OCI-LY3 (cell line): Measurements from ENCODE around the gene DNM3.

Experiments used
- H2AFZ ChIP-seq: fragments of 200-600, 300-600 bp; shearing (Covaris generic); 2 replicates; pipeline ENCODE4 v1.6.0; 2014; ENCODE audit warnings: antibody characterized with exemption, low read depth, low read length
- H3K27ac ChIP-seq: fragments of 200-600, 300-600 bp; sonication (generic); 2 replicates; pipeline ENCODE4 v1.5.1; 2014; ENCODE audit warnings: mild to moderate bottlenecking, low read length, moderate library complexity, mixed read lengths
- H3K27me3 ChIP-seq: fragments of 200-600, 300-600 bp; sonication (generic); 2 replicates; pipeline ENCODE4 v1.6.1; 2014; ENCODE audit warnings: low read depth, low read length, mixed read lengths
- H3K36me3 ChIP-seq: fragments of 200-600, 300-600 bp; sonication (generic); replicated peaks from 2 replicates; pipeline ENCODE3; 2014; ENCODE audit warnings: low read depth, low read length, mixed read lengths
- H3K4me1 ChIP-seq: fragments of 300-600, 200-600 bp; sonication (generic); 2 replicates; pipeline ENCODE4 v1.6.1; 2014; ENCODE audit warnings: low read length, mixed read lengths
- H3K4me2 ChIP-seq: fragments of 200-600, 300-600 bp; sonication (generic); 2 replicates; pipeline ENCODE4 v1.6.1; 2014; ENCODE audit warnings: low read length, mixed read lengths
- H3K4me3 ChIP-seq: fragments of 300-600, 200-600 bp; sonication (generic); 2 replicates; pipeline ENCODE4 v1.5.1; 2014; ENCODE audit warnings: antibody characterized with exemption, mild to moderate bottlenecking, low read length, moderate library complexity
- H3K79me2 ChIP-seq: fragments of 300-600, 200-600 bp; shearing (Covaris generic); 2 replicates; pipeline ENCODE4 v1.6.1; 2014; ENCODE audit warnings: mild to moderate bottlenecking, low read length, mixed read lengths
- H3K9ac ChIP-seq: fragments of 300-600, 200-600 bp; shearing (Covaris generic); 2 replicates; pipeline ENCODE4 v1.6.0; 2014; ENCODE audit warnings: mild to moderate bottlenecking, low read length, moderate library complexity
- H3K9me3 ChIP-seq: fragments of 200-600, 300-600 bp; shearing (Covaris generic); 2 replicates; pipeline ENCODE4 v1.6.1; 2014; ENCODE audit warnings: low read length, mixed read lengths; ENCODE audit not compliant: insufficient read depth
- H4K20me1 ChIP-seq: fragments of 200-600, 300-600 bp; sonication (generic); 2 replicates; pipeline ENCODE4 v1.6.1; 2016; ENCODE audit warnings: low read length, mixed read lengths; ENCODE audit not compliant: insufficient read depth
- CTCF ChIP-seq: fragments of 200-600, 300-600 bp; sonication (generic); IDR thresholded peaks from 2 replicates; pipeline ENCODE4 v1.5.1; 2014; ENCODE audit warnings: antibody characterized with exemption, low read length, low read depth
- EZH2phosphoT487 ChIP-seq: fragments of 200-600 bp; shearing (Covaris generic); IDR thresholded peaks from 2 replicates; pipeline ENCODE4 v1.6.1; 2018; ENCODE audit warnings: antibody characterized with exemption, mixed run types, low read depth

DNM3 gene

GRCh38 chr1:172425339-172425738 is 584.0 kb downstream of the DNM3 start:
- H3K4me3 ChIP-seq: no peak overlapping the region
- no peak for TF ChIP-seq CTCF
- TF ChIP-seq EZH2phosphoT487: no peak

DNA sequence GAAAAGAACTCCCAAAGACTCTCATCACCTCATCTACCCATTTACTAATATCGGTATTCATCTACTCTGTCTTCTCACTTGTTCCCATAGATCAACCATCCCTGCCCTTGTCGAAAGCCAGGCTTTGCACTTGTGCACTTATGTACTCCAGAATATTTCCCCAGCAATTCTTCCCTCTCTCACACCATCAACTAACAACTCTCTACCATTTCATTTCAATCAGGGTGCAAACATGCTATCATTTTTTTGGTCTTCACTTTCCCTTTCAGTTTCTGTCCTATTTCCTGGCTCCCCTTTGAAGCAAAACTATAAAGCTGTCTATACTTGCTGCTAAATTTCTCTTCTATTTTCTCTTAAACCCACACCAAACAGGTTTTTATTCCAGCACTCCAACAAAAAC is 585.9 kb downstream of the DNM3 start:
- H2AFZ ChIP-seq: no peak overlapping the region
- TF ChIP-seq CTCF: no peak
- no peaks in the 10 kb centered on the region for H3K9me3 ChIP-seq
- H3K79me2 ChIP-seq: no peaks in the 10 kb centered on the region
- H4K20me1 ChIP-seq: no peaks in the 10 kb centered on the region
- H3K9ac ChIP-seq: no peak overlapping the region
- H3K4me2 ChIP-seq: peak overlapping the region; percentile 17
- H3K4me1 ChIP-seq: peaks cover 7% of the 10 kb centered on the region
- H3K27me3 ChIP-seq: no peaks in the 10 kb centered on the region
- no peaks in the 10 kb centered on the region for H3K36me3 ChIP-seq
- H3K4me3 ChIP-seq: no peak overlapping the region
- H3K27ac ChIP-seq: no peak overlapping the region

More at GRCh38 chr1:172425339-172425738, 584.0 kb downstream of the DNM3 start:
- H3K4me1 ChIP-seq: peaks cover 7% of the 10 kb centered on the region
- no peaks in the 10 kb centered on the region for H3K79me2 ChIP-seq
- no peak overlapping the region for H2AFZ ChIP-seq
- no peak overlapping the region for H3K4me2 ChIP-seq
- no peak overlapping the region for H3K27ac ChIP-seq
- no peaks in the 10 kb centered on the region for H4K20me1 ChIP-seq
- H3K9ac ChIP-seq: no peak overlapping the region
- no peaks in the 10 kb centered on the region for H3K9me3 ChIP-seq
- H3K36me3 ChIP-seq: no peaks in the 10 kb centered on the region
- no peaks in the 10 kb centered on the region for H3K27me3 ChIP-seq

- TF ChIP-seq CTCF: peak; percentile 98
- TF ChIP-seq EZH2phosphoT487: no peak
- no peak overlapping the region for H2AFZ ChIP-seq
- H3K9me3 ChIP-seq: no peaks in the 10 kb centered on the region
- H3K4me1 ChIP-seq: peaks cover 7% of the 10 kb centered on the region
- H4K20me1 ChIP-seq: no peaks in the 10 kb centered on the region
- H3K9ac ChIP-seq: no peak overlapping the region
- H3K27me3 ChIP-seq: no peaks in the 10 kb centered on the region
- no peak overlapping the region for H3K4me3 ChIP-seq
- no peaks in the 10 kb centered on the region for H3K36me3 ChIP-seq
- H3K4me2 ChIP-seq: no peak overlapping the region
- H3K79me2 ChIP-seq: no peaks in the 10 kb centered on the region
- H3K27ac ChIP-seq: no peak overlapping the region
Observed at GRCh38 chr1:172429331-172430127, 588.2 kb downstream of the DNM3 start.

- no peaks in the 10 kb centered on the region for H3K27me3 ChIP-seq
- no peak overlapping the region for H3K4me2 ChIP-seq
- no peak overlapping the region for H2AFZ ChIP-seq
- H3K36me3 ChIP-seq: no peaks in the 10 kb centered on the region
- no peaks in the 10 kb centered on the region for H3K9me3 ChIP-seq
- no peak overlapping the region for H3K4me3 ChIP-seq
- no peaks in the 10 kb centered on the region for H3K79me2 ChIP-seq
- H4K20me1 ChIP-seq: no peaks in the 10 kb centered on the region
- H3K4me1 ChIP-seq: peaks cover 7% of the 10 kb centered on the region
- no peak overlapping the region for H3K27ac ChIP-seq
- no peak overlapping the region for H3K9ac ChIP-seq
- TF ChIP-seq EZH2phosphoT487 (no peak), CTCF (no peak)
Observed at GRCh38 chr1:172430128-172430454, 588.8 kb downstream of the DNM3 start.
